ENCODE data around the gene PRKCA. TPM values are rescaled to one million over a fixed set of nuclear protein-coding genes. Genes with fewer than 3 reads are reported as not detected.

The PRKCA gene
- total and polyA plus RNA-seq, 9 of the 15 experiments (the other 6 are each of a cell fraction or from before 2014, with no cell fraction given), result 3.2 to 33.0 (median 17.8) TPM

DNA sequence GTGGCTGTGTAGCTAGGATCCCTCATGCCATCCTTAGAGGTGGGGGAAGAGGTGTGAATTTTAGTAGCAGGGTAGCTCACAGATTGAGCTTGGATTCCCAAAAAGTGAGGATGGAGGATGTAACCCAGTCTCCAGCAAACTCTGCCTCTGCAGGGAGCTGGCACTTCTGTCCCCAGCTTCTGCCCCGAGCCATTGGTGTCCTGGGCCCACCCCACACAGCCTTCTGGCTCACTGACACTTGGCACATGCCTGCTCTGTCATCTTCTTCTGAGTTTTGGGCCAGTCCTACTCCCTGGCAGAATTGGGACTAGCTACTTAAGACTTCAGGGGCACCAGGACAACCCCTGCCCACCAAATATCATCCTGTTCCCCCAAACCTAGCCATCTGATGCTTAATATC, 534.8 kb downstream of the PRKCA start (continued):
- TF ChIP-seq CBFA2T2 (conservative IDR thresholded peaks at IDR 0.05), result no peak
- TF ChIP-seq SRSF9 (IDR thresholded peaks at IDR 0.05; ENCODE audit: borderline replicate concordance, low read depth, low read length), result no peak
- no peak for TF ChIP-seq ZNF239 (CRISPR knock-in tag; IDR thresholded peaks at IDR 0.05)
- TF ChIP-seq PRMT5 (CRISPR knock-in tag; IDR thresholded peaks at IDR 0.05), result no peak
- no peak for TF ChIP-seq KDM5B (IDR thresholded peaks at IDR 0.05; ENCODE audit: insufficient replicate concordance, low read depth, low read length)
- TF ChIP-seq IFI16 (CRISPR knock-in tag; IDR thresholded peaks at IDR 0.05), result no peak
- no peak for TF ChIP-seq PHB2 (IDR thresholded peaks at IDR 0.05; ENCODE audit: low read depth)
- TF ChIP-seq KHSRP (IDR thresholded peaks at IDR 0.05), result no peak
- no peak for TF ChIP-seq FOXP1 (CRISPR knock-in tag; IDR thresholded peaks at IDR 0.05)
- no peak for TF ChIP-seq HMG20B (CRISPR knock-in tag; IDR thresholded peaks at IDR 0.05)

DNA sequence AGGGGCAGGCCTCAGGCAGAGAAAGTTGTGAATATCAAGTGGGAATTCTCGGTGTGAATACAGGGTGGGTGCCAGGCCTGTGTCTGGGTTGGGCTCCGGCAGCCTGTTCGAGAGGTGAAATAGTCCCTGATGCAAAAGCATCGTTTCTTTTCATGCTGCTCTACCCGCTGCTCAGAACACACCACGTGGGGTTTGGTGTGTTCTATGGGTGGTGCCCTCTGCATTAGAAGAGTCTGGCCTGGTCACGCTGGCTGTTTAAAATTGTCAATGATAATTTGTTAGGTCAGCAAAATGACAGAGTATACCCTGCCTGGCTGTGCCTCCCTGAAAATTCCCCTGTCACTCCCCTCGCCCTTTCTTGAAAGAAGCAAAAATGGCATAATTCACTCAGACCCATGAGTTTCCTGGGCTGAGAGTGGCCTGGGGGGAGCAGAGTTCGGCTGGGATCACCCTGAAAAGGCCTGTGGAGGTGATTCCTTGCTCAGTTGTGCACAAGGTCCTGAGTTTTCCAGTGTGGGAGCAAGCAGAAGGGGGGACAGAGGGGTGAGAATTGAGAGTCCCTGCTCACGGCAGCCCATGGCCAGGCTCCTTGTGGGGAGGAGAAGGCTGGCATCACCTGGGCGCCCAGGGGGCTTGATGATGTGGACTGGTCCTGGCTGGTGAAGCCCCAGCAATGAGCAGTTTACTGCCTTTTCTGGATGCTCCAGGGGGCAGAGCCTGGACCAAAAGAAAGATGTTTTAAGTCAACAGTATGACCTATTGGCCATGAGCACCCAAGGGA, 535.7 kb downstream of the PRKCA start:
- Histone ChIP-seq H3K9me3 (replicated peaks; ENCODE audit: control insufficient read depth, insufficient read depth, low read depth, low read length) (no peaks in the 10 kb centered on the region), H3K4me3 (no peak overlapping the region), H3K27ac (ENCODE audit: extremely low read depth, low read depth, low read length) (no peak overlapping the region), H3K9me1 (ENCODE audit: control insufficient read depth, insufficient read depth, low read length) (no peaks in the 10 kb centered on the region), H3K27me3 (ENCODE audit: control insufficient read depth in 2 of 2, insufficient read depth in 2 of 2, low read length in 2 of 2) (peaks cover 18 to 61% of the 10 kb centered on the region in 2 experiments), H3K4me1 (replicated peaks in 1 of 2; ENCODE audit: control insufficient read depth in 2 of 2, insufficient read depth in 2 of 2, low read length in 2 of 2) (peaks cover 0 to 9% of the 10 kb centered on the region in 2 experiments; a peak in 2 of 5 replicates), H3K79me2 (ENCODE audit: control insufficient read depth, insufficient read depth, low read length) (no peaks in the 10 kb centered on the region), H3K4me2 (ENCODE audit: insufficient read depth, low read length) (no peak overlapping the region), H4K20me1 (replicated peaks; ENCODE audit: control insufficient read depth, insufficient read depth, low read length) (peaks cover 19% of the 10 kb centered on the region), H3K9ac (ENCODE audit: insufficient read depth in 1 of 2, low read depth in 2 of 2, low read length in 2 of 2) (no peak overlapping the region), H3K36me3 (ENCODE audit: control insufficient read depth, insufficient read depth, low read length) (no peaks in the 10 kb centered on the region), H2AFZ (ENCODE audit: low read depth, low read length) (no peak overlapping the region)
- no peak for DNase-seq (ENCODE audit: extremely low read depth in 1 of 4, low spot score in 3 of 4)
- in situ Hi-C loops (cut with MboI) (no loop called here), intact Hi-C loops (cut with micrococcal nuclease) (no loop called here)
- no peak for ATAC-seq
- WGBS (ENCODE audit: insufficient coverage, low coverage, missing lambda C conversion rate), result 0% methylated on average over 10 of the region's 11 CpGs
- TF ChIP-seq RCOR1 (IDR thresholded peaks at IDR 0.05; ENCODE audit: borderline replicate concordance in 1 of 2, low read depth in 2 of 2, low read length in 2 of 2) (no peak), ZNF316 (IDR thresholded peaks at IDR 0.05) (peak; percentile 81), MAFF (IDR thresholded peaks at IDR 0.05; ENCODE audit: low read length) (peak; percentile 66), C11orf30 (IDR thresholded peaks at IDR 0.05; ENCODE audit: low read depth) (peak; percentile 70), POLR2H (tag; IDR thresholded peaks at IDR 0.05; ENCODE audit: low read depth) (no peak), MAFK (IDR thresholded peaks at IDR 0.05; ENCODE audit: low read length) (peak; percentile 50; the same call in 1 of the 2 replicates), MAFG (tag; conservative IDR thresholded peaks at IDR 0.05) (peak; percentile 63), MITF (IDR thresholded peaks at IDR 0.05) (no peak), POLR2A (conservative IDR thresholded peaks at IDR 0.05) (no peak)
- no peak for FAIRE-seq
- POLR2A ChIA-PET, result no interaction called here
- no TSS peak for BruUV-seq (replicated peaks)
- CTCF ChIA-PET (ENCODE audit: low intra/inter-chr PET ratio), result no interaction called here

All from K562 (cell line).